Prostate gland (tissue), 2 donors: ENCODE results near the gene CAT. TPM values are rescaled to one million over a fixed set of nuclear protein-coding genes. Genes with fewer than 3 reads are reported as not detected.

Experiments
- DNase-seq: peaks from one replicate; pipeline ENCODE4 v3.0.0-alpha.2; 2019; ENCODE audit warnings: low spot score
- H3K27ac ChIP-seq, 2 donors: fragments of 200-600 bp; sonication (generic); 2 replicates each; pipeline ENCODE4 v1.5.1; 2017 to 2019
- H3K27me3 ChIP-seq: fragments of 200-600 bp; sonication (generic); replicated peaks from 2 replicates; pipeline ENCODE4 v1.5.1; 2019; ENCODE audit not compliant: insufficient read depth
- H3K36me3 ChIP-seq, 2 donors: fragments of 200-600 bp; sonication (generic); 1 replicate in 1 of 2; 2 replicates in 1 of 2; pipeline versions ENCODE4 v1.5.1 to v1.8.1; 2017 to 2019
- H3K4me1 ChIP-seq: fragments of 200-600 bp; sonication (generic); replicated peaks from 2 replicates; pipeline ENCODE4 v1.5.1; 2019
- H3K4me3 ChIP-seq, 2 donors: fragments of 200-600 bp; sonication (generic); 2 replicates each; pipeline ENCODE4 v1.5.1; 2017 to 2019
- H3K9me3 ChIP-seq: fragments of 200-600 bp; sonication (generic); 2 replicates; pipeline ENCODE4 v1.5.1; 2017
- POLR2A ChIP-seq: fragments of 450-650 bp; IDR thresholded peaks from one replicate; pipeline ENCODE4 v1.6.1; 2016; ENCODE audit warnings: antibody characterized with exemption, mild to moderate bottlenecking
- POLR2AphosphoS5 ChIP-seq: sonication (generic); formaldehyde crosslinking; IDR thresholded peaks from one replicate; pipeline ENCODE4 v1.6.1; 2017; ENCODE audit warnings: antibody characterized with exemption
- WGBS: methylation state at CpG from one replicate; pipeline ENCODE4 v1.1.5; 2018; 5-methylcytosine and 5-hydroxymethylcytosine counted together
- intact Hi-C: fragments of 100-400 bp; cut with DNase I; formaldehyde crosslinking; loops from one replicate; pipeline ENCODE4 v1.14.2; 2022
- total RNA-seq, 2 donors: library from RNA; depleted of rRNA; stranded (reverse); fragments of >200 nt; gene quantifications; one replicate each; pipeline ENCODE4 v1.1.0, GENCODE V29; 2016
- TF ChIP-seq, protein P1 (sequence below), 4 experiments: fragments of 200-600 bp in 2 of 4; fragments of 450-650 bp in 2 of 4; sonication (generic) in 2 of 4; IDR thresholded peaks; 1 replicate in 3 of 4; 2 replicates in 1 of 4; pipeline ENCODE4 v1.5.1; 2016 to 2019; ENCODE audit warnings: antibody characterized with exemption in 4 of 4, mild to moderate bottlenecking in 2 of 4, moderate library complexity in 2 of 4

Gene CAT
- total RNA-seq, 2 donors from 2014 or later: 67.3 to 167 TPM

DNA sequence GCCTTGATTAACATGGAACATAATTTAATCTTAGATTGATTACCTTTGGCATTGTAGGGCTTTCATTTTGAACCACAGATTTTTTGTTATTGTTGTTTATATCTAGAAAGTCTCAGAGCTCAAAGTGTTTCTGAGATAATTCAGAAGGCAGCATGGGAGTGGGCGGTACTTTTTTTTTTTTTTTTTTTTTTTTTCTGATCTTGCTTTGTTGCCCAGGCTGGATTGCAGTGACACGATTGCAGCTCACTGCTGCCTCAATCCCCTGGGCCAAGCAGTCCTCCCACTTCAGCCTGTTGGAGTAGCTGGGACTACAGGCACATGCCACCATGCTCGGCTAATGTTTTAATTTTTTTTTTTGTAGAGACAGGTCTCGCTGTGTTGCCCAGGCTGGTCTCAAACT lies 21.5 kb downstream of the CAT start:
- Histone ChIP-seq H3K4me3 (no peak overlapping the region), H3K9me3 (no peaks in the 10 kb centered on the region), H3K36me3 (peaks cover 0 to 4% of the 10 kb centered on the region in 2 donors), H3K27ac (no peak overlapping the region), H3K27me3 (no peaks in the 10 kb centered on the region), H3K4me1 (no peaks in the 10 kb centered on the region)
- intact Hi-C loops: no loop called here
- TF ChIP-seq, protein P1, sequence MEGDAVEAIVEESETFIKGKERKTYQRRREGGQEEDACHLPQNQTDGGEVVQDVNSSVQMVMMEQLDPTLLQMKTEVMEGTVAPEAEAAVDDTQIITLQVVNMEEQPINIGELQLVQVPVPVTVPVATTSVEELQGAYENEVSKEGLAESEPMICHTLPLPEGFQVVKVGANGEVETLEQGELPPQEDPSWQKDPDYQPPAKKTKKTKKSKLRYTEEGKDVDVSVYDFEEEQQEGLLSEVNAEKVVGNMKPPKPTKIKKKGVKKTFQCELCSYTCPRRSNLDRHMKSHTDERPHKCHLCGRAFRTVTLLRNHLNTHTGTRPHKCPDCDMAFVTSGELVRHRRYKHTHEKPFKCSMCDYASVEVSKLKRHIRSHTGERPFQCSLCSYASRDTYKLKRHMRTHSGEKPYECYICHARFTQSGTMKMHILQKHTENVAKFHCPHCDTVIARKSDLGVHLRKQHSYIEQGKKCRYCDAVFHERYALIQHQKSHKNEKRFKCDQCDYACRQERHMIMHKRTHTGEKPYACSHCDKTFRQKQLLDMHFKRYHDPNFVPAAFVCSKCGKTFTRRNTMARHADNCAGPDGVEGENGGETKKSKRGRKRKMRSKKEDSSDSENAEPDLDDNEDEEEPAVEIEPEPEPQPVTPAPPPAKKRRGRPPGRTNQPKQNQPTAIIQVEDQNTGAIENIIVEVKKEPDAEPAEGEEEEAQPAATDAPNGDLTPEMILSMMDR (IDR thresholded peaks at IDR 0.05): no peak
- TF ChIP-seq POLR2A (no peak), POLR2AphosphoS5 (no peak)
- 85% methylated on average over 4 of the region's 4 CpGs for WGBS
- DNase-seq: no peak

DNA sequence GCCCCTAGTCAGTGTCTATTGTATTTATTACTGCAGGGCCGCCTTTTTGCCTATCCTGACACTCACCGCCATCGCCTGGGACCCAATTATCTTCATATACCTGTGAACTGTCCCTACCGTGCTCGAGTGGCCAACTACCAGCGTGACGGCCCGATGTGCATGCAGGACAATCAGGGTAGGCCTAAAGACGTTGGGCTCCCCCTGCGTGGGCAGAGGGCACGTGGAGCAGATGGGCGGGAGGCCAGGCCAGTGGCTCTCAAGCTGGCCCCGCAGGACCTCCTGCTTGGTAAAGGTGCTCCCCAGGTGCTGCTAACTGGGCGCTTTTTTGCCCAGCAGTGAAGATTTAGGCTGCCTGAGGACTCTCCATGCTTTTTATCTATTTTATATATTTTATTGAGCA lies 22.5 kb downstream of the CAT start:
- WGBS: 87% methylated on average over 14 of the region's 14 CpGs

DNA sequence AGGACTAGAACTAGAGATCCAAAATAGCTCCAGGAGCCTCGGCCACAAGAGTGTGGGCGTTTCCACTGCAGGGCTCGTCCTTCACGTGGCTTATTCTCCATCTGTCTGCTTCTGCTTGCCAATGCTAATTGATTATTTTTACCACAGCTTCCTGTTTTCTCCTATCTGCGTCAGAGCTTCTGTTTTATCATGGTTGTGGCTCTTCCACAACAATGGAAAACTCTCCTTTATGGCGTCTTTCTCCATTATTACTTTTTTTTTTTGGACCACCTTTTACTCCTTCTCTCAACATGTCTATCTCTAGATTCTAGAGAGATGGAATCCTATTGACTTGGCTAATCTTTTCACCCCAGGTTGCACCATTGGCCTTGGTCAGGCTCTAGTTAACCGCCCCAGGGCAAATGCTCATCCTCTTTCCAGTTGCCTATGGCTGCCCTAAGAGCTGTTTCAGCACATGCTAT lies 25.9 kb downstream of the CAT start:
- no peaks in the 10 kb centered on the region for H3K9me3 ChIP-seq
- H3K27me3 ChIP-seq: no peaks in the 10 kb centered on the region
- H3K36me3 ChIP-seq: peaks cover 0 to 4% of the 10 kb centered on the region in 2 donors
- WGBS: 89% methylated on average over 7 of the region's 7 CpGs
- no peak for DNase-seq
- no peak for TF ChIP-seq POLR2AphosphoS5
- intact Hi-C loops: no loop called here
- no peaks in the 10 kb centered on the region for H3K4me1 ChIP-seq
- H3K27ac ChIP-seq: no peak overlapping the region
- H3K4me3 ChIP-seq: no peak overlapping the region

More for the DNA sequence above, 22.5 kb downstream of the CAT start:
- intact Hi-C loops: no loop called here
- TF ChIP-seq, protein P1 (IDR thresholded peaks at IDR 0.05): no peak
- no peak for TF ChIP-seq POLR2A
- TF ChIP-seq POLR2AphosphoS5: no peak
- DNase-seq: no peak
- Histone ChIP-seq H3K36me3 (peaks cover 0 to 4% of the 10 kb centered on the region in 2 donors), H3K4me3 (no peak overlapping the region), H3K9me3 (no peaks in the 10 kb centered on the region), H3K27ac (no peak overlapping the region), H3K27me3 (no peaks in the 10 kb centered on the region), H3K4me1 (no peaks in the 10 kb centered on the region)

DNA sequence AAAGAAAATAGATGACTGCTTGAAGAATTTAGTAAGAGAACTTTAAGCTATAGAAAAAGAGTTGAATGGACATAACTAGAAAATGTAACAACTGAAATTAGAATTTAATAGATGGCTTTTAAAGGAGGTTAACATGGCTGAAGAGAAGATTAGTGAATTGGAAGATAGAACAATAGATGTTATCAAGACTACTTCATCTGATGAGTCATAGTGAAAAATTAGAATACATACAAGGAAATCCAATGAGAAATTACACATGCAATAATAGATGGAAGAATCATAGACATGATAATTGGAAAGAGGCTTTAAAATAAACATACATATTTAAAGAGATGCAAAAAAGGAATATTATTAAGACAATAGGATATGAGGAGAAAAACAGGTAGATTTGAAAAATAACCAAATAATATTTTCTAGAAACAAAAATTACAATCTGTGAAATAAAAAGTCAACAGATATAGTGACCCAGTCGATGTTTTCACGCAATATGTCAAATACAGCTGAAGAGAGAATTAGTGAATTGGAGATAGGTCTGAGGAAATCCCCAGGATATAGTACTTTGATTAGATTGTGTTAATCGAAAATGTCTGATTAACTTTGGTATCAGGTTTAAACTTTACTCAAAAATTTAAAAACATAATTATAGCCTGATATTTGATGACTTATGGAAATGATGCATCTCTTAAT lies 28.2 kb downstream of the CAT start:
- TF ChIP-seq, protein P1 (IDR thresholded peaks at IDR 0.05): no peak
- TF ChIP-seq POLR2AphosphoS5 (no peak), POLR2A (no peak)
- Histone ChIP-seq H3K27ac (no peak overlapping the region), H3K4me3 (no peak overlapping the region), H3K27me3 (no peaks in the 10 kb centered on the region), H3K4me1 (no peaks in the 10 kb centered on the region), H3K9me3 (no peaks in the 10 kb centered on the region), H3K36me3 (peaks cover 0 to 4% of the 10 kb centered on the region in 2 donors)
- WGBS: 79% methylated on average over 3 of the region's 3 CpGs
- no peak for DNase-seq
- intact Hi-C loops: no loop called here

DNA sequence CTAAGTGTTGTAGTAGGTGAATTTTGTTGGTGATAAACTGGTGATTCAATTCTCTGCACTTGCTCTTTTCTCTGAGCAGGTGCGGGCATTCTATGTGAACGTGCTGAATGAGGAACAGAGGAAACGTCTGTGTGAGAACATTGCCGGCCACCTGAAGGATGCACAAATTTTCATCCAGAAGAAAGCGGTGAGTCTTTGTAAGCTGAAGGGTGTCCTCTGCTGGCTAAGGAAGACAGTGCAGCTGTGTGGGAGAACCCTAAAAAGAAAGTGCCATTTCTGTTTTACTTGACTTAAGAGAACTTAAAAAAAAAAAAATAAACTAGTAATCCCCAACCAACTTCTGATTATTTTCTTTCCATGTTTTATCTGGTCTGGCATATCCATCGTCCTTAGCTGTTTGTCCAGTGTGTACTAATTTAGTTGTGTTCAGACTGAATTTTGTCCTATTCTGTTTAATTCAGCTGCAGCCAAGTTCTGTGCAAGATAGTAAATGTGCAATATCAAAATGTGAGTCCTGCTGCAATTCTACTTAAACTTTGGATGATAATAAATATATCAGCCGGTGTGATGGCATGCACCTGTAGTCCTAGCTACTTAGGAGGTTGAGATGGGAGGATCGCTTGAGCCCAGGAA lies 29.6 kb downstream of the CAT start:
- 85% methylated on average over 8 of the region's 8 CpGs for WGBS
- H3K36me3 ChIP-seq: peaks cover 0 to 4% of the 10 kb centered on the region in 2 donors
- H3K4me3 ChIP-seq: no peak overlapping the region
- H3K4me1 ChIP-seq: no peaks in the 10 kb centered on the region
- no peak overlapping the region for H3K27ac ChIP-seq
- peak; percentile 13 for DNase-seq
- no peaks in the 10 kb centered on the region for H3K27me3 ChIP-seq
- intact Hi-C loops: no loop called here
- no peaks in the 10 kb centered on the region for H3K9me3 ChIP-seq
- TF ChIP-seq, protein P1 (IDR thresholded peaks at IDR 0.05): peak in 3 of 4 experiments; percentile 41 to 65 (median 60)
- no peak for TF ChIP-seq POLR2A
